Thyroid gland (tissue), 4 donors: Measurements from ENCODE around the gene OTOS.

Source experiments
- CTCF ChIP-seq, 6 experiments: fragments of 200-600 bp in 3 of 6; fragments of 450-650 bp in 3 of 6; sonication (generic) in 3 of 6; IDR thresholded peaks; one replicate each; pipeline ENCODE4 v1.5.1; 2016 to 2019; ENCODE audit warnings: antibody characterized with exemption in 6 of 6, mild to moderate bottlenecking in 2 of 6, inconsistent platforms in 1 of 6, moderate library complexity in 1 of 6
- POLR2A ChIP-seq, 2 donors: fragments of 450-650 bp; IDR thresholded peaks; one replicate each; pipeline ENCODE4 v1.6.1; 2017; ENCODE audit warnings: antibody characterized with exemption in 2 of 2, mild to moderate bottlenecking in 2 of 2, moderate library complexity in 1 of 2

GRCh38 chr2:240151477-240152031, 11.1 kb upstream of the OTOS start:
- TF ChIP-seq CTCF (IDR thresholded peaks at IDR 0.05) (no peak), POLR2A (IDR thresholded peaks at IDR 0.05) (no peak)
